Measurements from ENCODE around the gene NES. TPM values are rescaled to one million over a fixed set of nuclear protein-coding genes. Genes with fewer than 3 reads are reported as not detected.
A peak's percentile ranks its signal among the peaks of the same experiment; 100 is the strongest.

Gene NES
- total and polyA plus RNA-seq, 11 donors = 59.7 to 499 (median 158) TPM

DNA sequence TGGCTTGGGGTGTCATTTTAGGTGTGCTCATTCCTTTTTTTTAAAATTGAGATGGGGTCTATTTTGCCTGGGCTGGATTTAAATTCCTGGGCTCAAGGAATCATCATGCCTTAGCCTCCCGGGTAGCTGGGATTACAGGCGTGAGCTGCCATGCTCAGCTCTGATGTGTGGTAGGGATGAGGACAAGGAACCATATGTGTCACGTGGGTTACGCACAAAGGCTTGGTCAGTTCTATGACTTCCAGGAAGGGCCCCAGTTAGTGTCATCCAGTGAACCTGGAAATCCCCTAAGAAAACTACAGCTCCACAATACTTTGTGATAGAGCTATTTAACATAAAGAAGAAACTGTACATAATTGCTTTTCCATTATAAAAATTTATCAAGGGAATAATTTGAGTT is 44.3 kb upstream of the NES start:
- intact Hi-C loops (cut with DNase I) = loop anchor here in 5 of 10 donors (10.0 kb wide), 4 partner anchors 97 to 163 kb away; partner anchors contain the start of genes NTRK1 (in 3 of the 5) and INSRR (in 2 of the 5)
- Histone ChIP-seq H3K27ac (no peak overlapping the region), H3K36me3 (peaks cover 0 to 67% (median 42%) of the 10 kb centered on the region in 9 donors), H3K9me3 (no peaks in the 10 kb centered on the region), H3K4me3 (no peak overlapping the region), H3K4me1 (peaks cover 9 to 24% (median 19%) of the 10 kb centered on the region in 12 donors), H3K27me3 (no peaks in the 10 kb centered on the region)
- no peak for ATAC-seq
- WGBS, 4 donors = 75 to 93% (median 84%) methylated on average over 4 of the region's 4 CpGs
- no peak for DNase-seq
- no peak for TF ChIP-seq CTCF (IDR thresholded peaks at IDR 0.05)
- TF ChIP-seq POLR2A (IDR thresholded peaks at IDR 0.05) = no peak

- H3K27ac ChIP-seq = no peak overlapping the region
- H3K4me3 ChIP-seq = no peak overlapping the region
- no peaks in the 10 kb centered on the region for H3K9me3 ChIP-seq
- ATAC-seq = no peak
- 56 to 80% (median 61%) methylated on average over 1 to 2 of the region's 2 CpGs for WGBS, 4 donors
- intact Hi-C loops (cut with DNase I) = loop anchor here in 5 of 10 donors (10.0 kb wide), 4 partner anchors 96 to 164 kb away; partner anchors contain the start of genes NTRK1 (in 3 of the 5) and INSRR (in 2 of the 5)
- H3K36me3 ChIP-seq = peaks cover 0 to 63% (median 42%) of the 10 kb centered on the region in 9 donors
- peak in 1 of 5 donors; percentile 20 for DNase-seq
- peaks cover 5 to 20% (median 15%) of the 10 kb centered on the region in 12 donors for H3K4me1 ChIP-seq
- H3K27me3 ChIP-seq = no peaks in the 10 kb centered on the region
- TF ChIP-seq CTCF (IDR thresholded peaks at IDR 0.05) (no peak), POLR2A (IDR thresholded peaks at IDR 0.05) (no peak)
Measured at GRCh38 chr1:156721131-156721530, 43.9 kb upstream of the NES start.

DNA sequence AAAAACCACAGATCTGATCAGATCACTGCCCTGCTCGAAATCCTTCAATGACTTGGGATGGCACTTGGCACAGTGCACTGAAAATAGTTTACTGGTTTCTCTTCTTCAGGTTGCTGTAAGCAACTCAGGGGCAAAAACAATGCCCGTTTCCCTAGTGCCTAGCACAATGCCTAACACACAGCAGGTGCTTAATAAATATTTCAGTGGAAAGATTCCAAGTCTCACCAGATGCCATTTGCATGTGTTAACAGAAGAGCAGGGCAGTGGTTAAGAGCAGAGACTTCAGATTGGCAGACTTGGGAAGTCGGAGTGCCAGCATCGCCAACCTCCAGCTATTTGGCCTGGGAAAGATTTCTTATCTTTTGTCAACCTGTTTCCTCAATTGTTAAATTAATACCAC is 40.1 kb upstream of the NES start:
- ATAC-seq (no peak), DNase-seq (peak in 1 of 5 donors; percentile 15)
- no peak overlapping the region for H3K4me3 ChIP-seq
- TF ChIP-seq CTCF (IDR thresholded peaks at IDR 0.05) (no peak), POLR2A (IDR thresholded peaks at IDR 0.05) (no peak)
- H3K4me1 ChIP-seq = no peaks in the 10 kb centered on the region
- H3K9me3 ChIP-seq = no peaks in the 10 kb centered on the region
- H3K27ac ChIP-seq = no peak overlapping the region
- peaks cover 0 to 31% (median 18%) of the 10 kb centered on the region in 9 donors for H3K36me3 ChIP-seq
- intact Hi-C loops (cut with DNase I) = no loop called here
- no peaks in the 10 kb centered on the region for H3K27me3 ChIP-seq
- WGBS, 4 donors = 70 to 82% (median 72%) methylated on average over 4 of the region's 4 CpGs

DNA sequence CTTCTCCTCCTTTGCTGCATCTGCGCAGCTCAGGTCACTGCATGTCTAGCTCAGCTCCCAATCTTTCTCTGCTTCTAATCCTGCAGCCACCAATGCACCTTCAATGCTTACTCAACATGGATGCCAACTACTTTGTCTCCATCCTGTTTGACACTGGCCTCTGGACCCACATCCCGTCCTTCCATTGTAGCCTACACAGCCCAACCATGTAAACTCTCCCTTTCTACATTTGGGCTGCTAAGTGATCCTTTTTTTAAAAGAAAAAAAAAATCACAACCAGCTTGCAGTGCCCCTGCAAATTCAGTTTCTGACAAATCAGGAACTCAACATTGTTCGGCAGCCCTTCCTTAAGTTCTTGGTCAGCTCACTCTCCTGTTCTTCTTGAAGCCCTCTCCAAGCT is 37.6 kb upstream of the NES start:
- DNase-seq (no peak), ATAC-seq (no peak)
- Histone ChIP-seq H3K36me3 (peaks cover 0 to 10% (median 0%) of the 10 kb centered on the region in 9 donors), H3K9me3 (no peaks in the 10 kb centered on the region), H3K27ac (no peak overlapping the region), H3K4me1 (peaks cover 0 to 8% (median 4%) of the 10 kb centered on the region in 12 donors), H3K4me3 (no peak overlapping the region), H3K27me3 (no peaks in the 10 kb centered on the region)
- intact Hi-C loops (cut with DNase I) = no loop called here
- no peak for TF ChIP-seq POLR2A (IDR thresholded peaks at IDR 0.05)
- TF ChIP-seq CTCF (IDR thresholded peaks at IDR 0.05) = no peak
- WGBS, 4 donors = 78 to 82% (median 80%) methylated on average over 3 of the region's 3 CpGs

Data from heart left ventricle (tissue), 16 donors.